SW480 (cell line): ENCODE measurements around the gene HIPK4.
A peak's percentile ranks its signal among the peaks of the same experiment; 100 is the strongest.
"Not testable (repeated sequence)": the region's sequence is repeated elsewhere in the genome, so short reads cannot be mapped to it uniquely, and the experiment has no call there.

Experiments
- DNase-seq: peaks from one replicate; pipeline ENCODE4 v3.0.0-alpha.2; 2016; ENCODE audit warnings: low spot score

HIPK4 gene

DNA sequence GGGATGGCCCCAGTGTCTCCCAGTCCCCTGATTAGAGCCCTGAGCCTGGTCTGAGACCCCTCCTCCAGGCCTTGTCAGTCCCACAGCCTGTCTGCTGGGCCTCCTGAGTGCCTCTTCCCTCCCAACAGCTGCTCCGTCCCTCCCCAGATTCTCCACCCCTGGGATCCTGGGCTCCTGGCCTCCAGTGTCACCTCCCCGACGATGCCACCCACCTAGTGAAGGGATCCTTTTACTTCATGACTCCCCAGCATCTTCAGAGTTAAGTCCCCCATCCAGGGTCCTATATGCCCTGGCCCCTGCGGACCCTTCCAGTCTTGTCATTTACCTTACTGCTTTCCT is 27.6 kb upstream of the HIPK4 start:
- DNase-seq = no peak

- DNase-seq = peak; percentile 82
These were observed 27.1 kb upstream of the HIPK4 start for GRCh38 chr19:40416918-40417642.

DNA sequence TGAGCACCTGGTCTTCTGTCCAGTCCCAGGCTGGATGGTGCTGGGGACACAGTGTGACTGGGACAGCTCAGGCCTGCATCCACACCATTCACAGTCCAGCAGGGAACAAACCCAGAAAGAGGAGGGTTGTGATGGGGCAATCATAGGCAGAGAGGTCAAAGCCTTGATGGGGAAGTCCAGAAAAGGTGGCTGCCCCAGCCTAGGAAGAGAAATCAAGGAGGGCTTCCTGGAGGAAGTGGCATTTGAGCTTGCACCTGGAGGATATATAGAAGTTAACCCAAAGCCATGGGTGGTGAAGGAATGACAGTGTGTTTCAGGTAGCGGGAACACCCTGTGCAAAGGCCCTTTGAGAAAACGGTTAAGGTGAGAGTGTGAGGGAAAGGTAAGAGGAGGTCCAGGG is 25.8 kb upstream of the HIPK4 start:
- no peak for DNase-seq

DNA sequence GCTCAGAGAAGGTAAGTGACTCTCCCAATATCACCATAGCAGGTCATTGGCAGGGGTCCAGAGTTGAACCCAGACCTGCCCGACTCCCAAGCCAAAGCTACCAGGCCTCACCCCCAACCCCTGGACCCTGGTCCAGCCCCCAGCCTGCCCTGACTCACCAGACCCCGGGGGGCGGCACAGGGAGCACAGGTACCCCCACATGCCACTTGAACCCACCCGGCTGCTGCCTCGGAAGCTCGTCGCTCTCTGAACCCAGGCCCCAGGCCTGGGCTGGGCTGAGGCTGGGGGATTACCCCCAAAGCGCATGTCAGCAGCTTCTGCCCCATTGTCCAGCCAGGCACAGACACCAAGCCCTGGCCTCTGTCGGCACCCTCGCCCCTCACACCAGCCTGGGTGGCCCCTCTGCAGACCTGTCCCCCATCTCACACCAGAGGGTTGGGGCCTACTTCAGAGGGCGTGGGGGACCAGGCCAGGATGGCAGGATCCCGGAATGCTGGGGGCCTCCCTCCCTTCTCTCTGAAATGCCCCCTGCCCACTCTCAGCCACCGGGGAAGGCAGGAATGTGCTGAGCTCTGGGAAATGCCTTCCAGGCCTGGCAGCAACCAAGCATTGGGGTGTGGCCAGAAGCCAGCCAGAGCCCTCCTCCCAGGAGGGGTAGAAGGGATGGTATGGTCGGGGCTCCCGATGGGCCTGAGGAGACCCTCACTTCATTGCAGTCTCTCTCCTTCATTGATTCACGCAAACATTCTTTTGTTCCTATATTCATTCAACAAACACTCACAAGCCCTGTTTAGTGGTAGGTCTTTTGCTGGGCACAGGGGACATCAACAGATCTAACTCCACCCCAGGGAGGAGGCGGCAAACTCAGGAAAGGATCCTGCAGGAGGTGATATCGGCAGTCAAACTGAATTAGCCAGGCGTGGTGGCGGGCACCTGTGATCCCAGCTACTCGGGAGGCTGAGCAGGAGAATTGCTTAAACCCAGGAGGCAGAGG is 24.9 kb upstream of the HIPK4 start:
- DNase-seq = no peak

DNA sequence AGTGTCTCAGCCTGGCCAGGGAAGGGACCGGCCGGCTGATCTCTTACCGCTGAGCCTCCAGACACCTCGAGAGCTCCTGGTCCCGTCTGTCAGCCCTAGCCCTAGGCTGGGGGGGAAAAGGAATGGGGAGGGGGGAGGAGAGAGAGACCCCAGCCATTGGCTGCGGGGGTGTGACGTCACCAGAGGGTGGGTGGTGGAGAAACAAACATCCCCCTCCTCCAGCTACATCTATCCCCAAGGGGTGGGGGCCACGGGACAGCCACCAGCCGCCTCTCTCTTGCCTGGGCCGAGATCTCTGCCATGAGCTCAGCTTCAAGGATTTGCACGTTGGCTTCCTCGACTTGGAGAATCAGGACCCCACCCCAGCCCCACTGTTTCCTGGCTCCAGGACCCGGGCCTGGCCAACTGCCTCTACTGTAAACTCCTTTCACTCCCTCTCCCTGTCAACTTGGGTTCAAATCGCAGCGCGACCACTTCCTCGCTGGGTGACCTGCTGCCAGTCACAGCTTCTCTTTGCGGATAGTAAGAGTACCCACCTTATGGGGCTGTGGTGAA is 23.4 kb upstream of the HIPK4 start, which contains the start of gene PRX:
TSS of gene PRX (minus strand) at position 88 of the 555 bp plus-strand sequence. CDS start 5,446 bp downstream, outside the sequence.
- no peak for DNase-seq

DNA sequence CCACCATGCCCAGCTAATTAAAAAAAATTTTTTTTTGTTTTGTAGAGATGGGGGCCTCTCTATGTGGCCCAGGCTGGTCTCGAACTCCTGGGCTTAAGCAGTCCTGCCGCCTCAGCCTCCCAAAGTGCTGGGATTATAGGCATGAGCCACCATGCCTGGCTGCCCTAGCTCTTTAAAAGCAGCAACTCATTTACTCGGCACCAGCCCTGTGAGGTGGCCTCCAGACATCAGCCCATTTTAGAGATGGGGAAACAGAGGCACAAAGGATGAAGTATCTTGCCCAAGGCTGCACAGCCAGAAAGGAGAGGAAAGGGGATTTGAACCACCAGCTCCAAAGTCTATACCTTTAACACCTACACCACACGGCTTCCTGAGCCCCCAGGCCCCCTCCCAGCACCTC is 22.9 kb upstream of the HIPK4 start:
- no peak for DNase-seq

GRCh38 chr19:40411958-40412499 is 22.0 kb upstream of the HIPK4 start:
- DNase-seq = no peak

DNA sequence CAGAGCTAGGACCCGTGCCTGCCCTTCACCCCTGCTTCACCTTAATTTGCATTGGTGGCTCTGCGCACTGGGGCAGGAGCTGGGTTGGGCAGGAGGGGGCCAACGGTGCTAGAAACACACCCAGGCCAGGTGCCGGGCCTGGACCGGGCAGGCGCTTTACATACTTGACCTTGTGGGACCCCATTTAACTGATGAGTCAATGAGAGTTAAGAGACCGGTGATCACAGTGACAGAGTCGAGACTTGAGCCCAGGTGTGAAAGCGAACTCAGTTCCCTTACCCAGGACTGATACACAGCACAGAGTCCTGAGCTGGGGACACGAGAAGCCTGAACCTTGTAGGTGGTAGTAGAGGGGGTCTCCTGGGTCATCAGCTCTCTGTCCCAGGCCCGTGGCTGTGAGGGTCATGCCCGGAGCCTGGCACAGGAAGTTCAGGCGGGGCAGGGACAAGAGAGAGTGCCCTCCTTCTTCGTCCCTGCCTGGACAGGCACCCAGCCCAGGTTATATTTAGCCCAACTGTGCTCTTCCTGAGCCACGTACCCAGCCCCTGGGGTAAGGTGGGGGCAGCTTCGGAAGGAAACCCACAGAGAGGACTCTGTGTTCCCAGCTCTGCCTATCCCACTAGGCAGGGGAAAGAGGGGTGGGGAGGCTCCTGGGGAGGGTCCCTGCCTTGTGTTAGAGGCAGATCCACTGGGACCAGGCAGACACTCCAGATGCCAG is 21.3 kb upstream of the HIPK4 start:
- no peak for DNase-seq

GRCh38 chr19:40410030-40410389 is 20.0 kb upstream of the HIPK4 start:
- no peak for DNase-seq

GRCh38 chr19:40408598-40408925 is 18.6 kb upstream of the HIPK4 start:
- DNase-seq = not testable (repeated sequence)

DNA sequence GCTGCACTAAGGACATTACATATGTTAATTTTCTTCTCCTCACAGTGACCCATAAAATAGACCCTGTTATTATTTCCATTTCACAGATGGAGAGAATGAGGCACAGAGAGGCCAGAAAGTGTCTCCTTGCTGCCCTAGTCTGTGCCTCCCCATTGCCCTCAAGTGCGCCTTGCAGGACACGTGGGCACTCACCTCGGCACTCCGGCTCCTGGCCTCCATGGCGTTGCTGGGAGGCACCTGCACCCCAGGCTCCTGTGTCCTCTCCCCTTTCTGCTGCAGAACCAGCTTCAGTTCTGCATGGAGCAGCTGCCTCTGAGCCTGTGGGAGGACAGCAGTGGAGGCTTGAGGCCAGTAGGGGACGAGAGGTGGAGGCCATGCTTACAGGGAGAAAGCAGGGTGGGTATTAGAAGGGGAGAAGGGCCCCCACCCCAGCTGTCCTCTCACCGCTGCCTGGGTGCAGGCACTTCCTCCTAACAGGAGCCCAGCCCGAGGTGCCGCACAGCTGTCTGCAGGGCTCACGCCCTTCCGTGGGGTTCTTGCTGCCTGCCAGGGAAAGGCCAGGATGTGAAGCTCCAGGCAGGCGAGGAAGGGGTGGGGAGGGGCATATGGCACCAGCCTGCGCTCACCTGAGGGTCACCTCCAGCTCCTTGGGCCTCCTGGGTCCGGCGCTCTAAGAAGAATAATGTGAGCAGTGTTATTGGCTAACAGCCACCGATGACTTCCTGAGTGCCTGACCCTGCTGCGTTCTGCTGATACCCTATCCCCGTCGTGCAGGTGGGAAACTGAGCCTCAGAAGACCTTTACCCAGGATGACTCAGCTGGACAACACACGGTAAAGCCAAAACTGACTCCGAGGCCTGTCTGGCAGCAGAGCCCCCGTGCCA is 18.0 kb upstream of the HIPK4 start:
- no peak for DNase-seq

GRCh38 chr19:40403262-40403984 is 13.4 kb upstream of the HIPK4 start:
- DNase-seq = peak; percentile 91

- DNase-seq = no peak
These were observed 10.6 kb upstream of the HIPK4 start for GRCh38 chr19:40400559-40400958.

- DNase-seq = no peak
These were observed 8.6 kb upstream of the HIPK4 start for GRCh38 chr19:40398417-40399131.

- no peak for DNase-seq
These were observed 7.6 kb upstream of the HIPK4 start for GRCh38 chr19:40397568-40397906.

DNA sequence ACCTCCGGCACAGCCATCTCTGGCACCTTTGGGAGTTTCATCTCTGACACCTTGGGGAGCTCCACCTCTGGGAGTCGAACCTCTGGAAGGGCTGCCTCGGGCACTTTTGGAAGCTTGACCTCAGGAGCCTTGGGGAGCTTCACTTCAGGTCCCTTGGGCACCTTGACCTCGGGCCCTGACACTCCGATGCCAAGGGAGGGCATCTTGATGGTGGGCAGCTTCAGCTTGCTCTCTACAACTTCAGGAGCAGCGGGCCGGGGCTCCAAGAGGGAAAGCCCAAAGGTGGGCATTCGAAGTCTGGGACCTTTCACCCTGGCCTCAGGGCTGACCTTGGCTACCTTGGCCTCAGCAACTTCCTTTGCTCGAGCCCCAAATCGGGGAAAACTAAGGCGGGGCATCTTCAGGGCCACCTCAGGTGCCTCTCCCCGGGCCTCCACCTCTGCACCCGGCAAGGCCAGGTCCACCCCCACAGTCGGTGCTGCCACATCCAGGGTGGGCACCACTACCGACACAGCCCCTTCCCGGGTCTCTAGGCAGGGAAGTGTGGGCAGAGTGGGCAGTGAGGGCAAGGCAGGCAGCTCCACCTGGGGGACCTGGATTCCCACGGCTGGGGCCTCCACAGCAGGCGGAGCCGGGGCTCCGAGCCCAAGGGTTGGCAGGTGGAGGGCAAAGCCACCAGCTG is 7.0 kb upstream of the HIPK4 start:
- DNase-seq = no peak

GRCh38 chr19:40395956-40396355 is 6.0 kb upstream of the HIPK4 start:
- no peak for DNase-seq

DNA sequence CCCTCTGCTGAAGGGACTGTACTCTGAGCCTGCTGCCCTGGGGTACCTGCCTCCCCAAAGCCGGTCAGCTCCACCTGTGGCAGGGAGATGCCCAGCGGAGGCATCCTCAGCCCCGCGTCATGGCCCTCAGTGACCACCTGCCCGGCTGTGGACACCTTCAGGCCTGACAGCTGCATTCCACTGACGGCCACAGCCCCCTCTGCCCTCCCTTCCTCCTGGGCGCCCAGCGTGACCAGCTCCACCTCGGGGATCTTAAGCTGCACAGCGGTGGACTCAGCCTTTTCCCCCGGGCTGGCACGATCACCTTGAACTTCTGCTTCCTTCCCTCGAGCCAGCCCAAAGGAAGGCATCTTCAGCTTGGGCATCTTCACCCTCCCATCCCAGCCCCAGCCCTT is 4.8 kb upstream of the HIPK4 start:
- no peak for DNase-seq
